ENCODE data around the gene SGCD. TPM values are rescaled to one million over a fixed set of nuclear protein-coding genes. Genes with fewer than 3 reads are reported as not detected.

SGCD gene
- total RNA-seq, 3 donors from 2014 or later, result 3.1 to 15.4 (median 6.2) TPM

GRCh38 chr5:156715287-156715686 is 388.3 kb downstream of the SGCD start:
- H3K4me3 ChIP-seq, result no peak overlapping the region

GRCh38 chr5:156716591-156717380 is 389.8 kb downstream of the SGCD start:
- Histone ChIP-seq H3K36me3 (no peaks in the 10 kb centered on the region), H3K4me3 (no peak overlapping the region), H3K27me3 (no peaks in the 10 kb centered on the region), H3K9me3 (no peaks in the 10 kb centered on the region), H3K27ac (no peak overlapping the region), H3K4me1 (no peaks in the 10 kb centered on the region)
- intact Hi-C loops (cut with DNase I; ENCODE audit: low total_unique reads), result no loop called here
- no peak for DNase-seq (ENCODE audit: low spot score in 2 of 2)
- no peak for TF ChIP-seq POLR2A (IDR thresholded peaks at IDR 0.05)
- no peak for TF ChIP-seq POLR2AphosphoS5 (IDR thresholded peaks at IDR 0.05)
- no peak for TF ChIP-seq CTCF (IDR thresholded peaks at IDR 0.05)

More at GRCh38 chr5:156715287-156715686, 388.3 kb downstream of the SGCD start:
- Histone ChIP-seq H3K27me3 (no peaks in the 10 kb centered on the region), H3K9me3 (no peaks in the 10 kb centered on the region), H3K36me3 (no peaks in the 10 kb centered on the region), H3K27ac (no peak overlapping the region), H3K4me1 (no peaks in the 10 kb centered on the region)
- no peak for DNase-seq (ENCODE audit: low spot score in 2 of 2)
- TF ChIP-seq POLR2AphosphoS5 (IDR thresholded peaks at IDR 0.05), result no peak
- TF ChIP-seq POLR2A (IDR thresholded peaks at IDR 0.05), result no peak
- no peak for TF ChIP-seq CTCF (IDR thresholded peaks at IDR 0.05)
- intact Hi-C loops (cut with DNase I; ENCODE audit: low total_unique reads), result no loop called here

- intact Hi-C loops (cut with DNase I; ENCODE audit: low total_unique reads), result no loop called here
- no peak for DNase-seq (ENCODE audit: low spot score in 2 of 2)
- Histone ChIP-seq H3K9me3 (no peaks in the 10 kb centered on the region), H3K4me1 (no peaks in the 10 kb centered on the region), H3K36me3 (no peaks in the 10 kb centered on the region), H3K27me3 (no peaks in the 10 kb centered on the region), H3K27ac (no peak overlapping the region), H3K4me3 (no peak overlapping the region)
- TF ChIP-seq POLR2A (IDR thresholded peaks at IDR 0.05) (no peak), CTCF (IDR thresholded peaks at IDR 0.05) (no peak), POLR2AphosphoS5 (IDR thresholded peaks at IDR 0.05) (no peak)
These were observed 392.0 kb downstream of the SGCD start for GRCh38 chr5:156718985-156719384.

- intact Hi-C loops (cut with DNase I; ENCODE audit: low total_unique reads), result no loop called here
- Histone ChIP-seq H3K36me3 (no peaks in the 10 kb centered on the region), H3K4me3 (no peak overlapping the region), H3K27ac (no peak overlapping the region), H3K4me1 (no peaks in the 10 kb centered on the region), H3K27me3 (no peaks in the 10 kb centered on the region), H3K9me3 (no peaks in the 10 kb centered on the region)
- TF ChIP-seq POLR2A (IDR thresholded peaks at IDR 0.05) (no peak), CTCF (IDR thresholded peaks at IDR 0.05) (no peak), POLR2AphosphoS5 (IDR thresholded peaks at IDR 0.05) (no peak)
- DNase-seq (ENCODE audit: low spot score in 2 of 2), result no peak
These were observed 395.4 kb downstream of the SGCD start for GRCh38 chr5:156722358-156722757.

- H3K4me3 ChIP-seq, result no peak overlapping the region
- DNase-seq (ENCODE audit: low spot score in 2 of 2), result no peak
- no peak for TF ChIP-seq POLR2A (IDR thresholded peaks at IDR 0.05)
- no peak for TF ChIP-seq POLR2AphosphoS5 (IDR thresholded peaks at IDR 0.05)
- TF ChIP-seq CTCF (IDR thresholded peaks at IDR 0.05), result no peak
These were observed 408.5 kb downstream of the SGCD start for GRCh38 chr5:156735477-156735876.

More at GRCh38 chr5:156735477-156735876, 408.5 kb downstream of the SGCD start:
- no peak overlapping the region for H3K27ac ChIP-seq
- H3K4me1 ChIP-seq, result no peaks in the 10 kb centered on the region
- intact Hi-C loops (cut with DNase I; ENCODE audit: low total_unique reads), result loop anchor here (5.0 kb wide), 1 partner anchor 42 kb away; no protein-coding TSS in a partner anchor
- H3K27me3 ChIP-seq, result no peaks in the 10 kb centered on the region
- no peaks in the 10 kb centered on the region for H3K9me3 ChIP-seq
- H3K36me3 ChIP-seq, result no peaks in the 10 kb centered on the region
